HG03139 (cell line): ENCODE data around the gene MAU2.

Experiments
- ATAC-seq: cut with Tn5 transposase; IDR thresholded peaks from one replicate; pipeline ENCODE4 v1.9.1; 2021; ENCODE audit not compliant: unreplicated experiment

The MAU2 gene

DNA sequence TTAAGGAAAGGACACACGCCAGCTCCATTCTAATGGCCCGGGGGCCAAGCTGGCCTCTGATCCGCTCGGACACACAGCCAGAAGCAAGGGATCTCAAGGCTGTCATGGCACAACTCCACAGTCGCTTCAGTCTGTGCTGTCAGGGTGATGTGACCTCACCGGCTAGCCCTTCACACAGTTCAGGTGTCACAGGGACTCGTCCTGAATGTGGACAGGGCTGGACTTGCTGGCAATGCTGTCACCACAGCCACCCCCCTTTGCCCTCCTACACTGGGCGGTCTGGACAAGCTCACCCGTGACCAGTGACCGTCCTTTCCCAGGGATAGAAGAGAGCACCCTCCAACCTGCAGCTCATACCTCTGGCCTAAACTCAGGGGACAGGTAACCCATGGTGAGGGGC, 15.6 kb upstream of the MAU2 start:
- ATAC-seq = no peak

DNA sequence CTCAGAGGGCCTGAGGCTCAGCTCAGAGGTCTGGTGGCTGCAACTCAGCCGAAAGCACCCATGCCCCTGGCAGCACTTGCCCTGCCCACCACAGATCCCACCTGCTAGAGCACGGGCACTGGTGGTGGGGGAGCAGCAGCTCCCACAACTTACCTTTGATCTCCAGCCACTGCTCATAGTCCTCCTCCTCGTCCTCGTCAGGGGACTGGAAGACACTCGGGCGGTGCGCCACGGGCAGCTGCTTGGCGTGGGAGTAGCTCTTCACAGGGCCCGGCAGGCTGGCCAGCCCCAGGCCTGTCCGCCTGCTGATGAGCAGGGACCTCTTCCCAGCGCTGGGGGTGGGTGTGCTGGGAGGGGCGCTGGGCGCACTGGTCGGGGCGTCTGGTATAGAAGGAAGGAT, 14.9 kb upstream of the MAU2 start:
- no peak for ATAC-seq

DNA sequence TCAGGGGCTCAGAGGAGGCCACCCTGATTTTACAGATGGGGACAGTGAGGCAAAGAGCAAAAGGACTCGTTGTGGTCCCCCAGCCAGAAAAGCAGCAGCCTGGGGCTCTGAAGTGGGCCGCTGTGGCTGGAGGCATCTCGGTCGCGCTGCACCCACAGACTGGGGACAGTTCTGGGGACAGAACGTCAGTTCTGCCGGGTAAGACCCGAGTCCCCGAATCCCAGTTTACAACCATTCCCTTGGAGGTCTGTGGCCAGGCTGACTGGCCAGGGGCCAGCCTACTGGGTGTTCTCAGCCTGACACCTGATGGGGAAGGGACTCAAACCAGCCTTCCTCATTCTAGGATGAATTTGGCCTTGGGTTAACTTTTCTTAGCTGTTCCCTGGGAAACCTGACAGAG, 14.4 kb upstream of the MAU2 start:
- ATAC-seq = no peak

DNA sequence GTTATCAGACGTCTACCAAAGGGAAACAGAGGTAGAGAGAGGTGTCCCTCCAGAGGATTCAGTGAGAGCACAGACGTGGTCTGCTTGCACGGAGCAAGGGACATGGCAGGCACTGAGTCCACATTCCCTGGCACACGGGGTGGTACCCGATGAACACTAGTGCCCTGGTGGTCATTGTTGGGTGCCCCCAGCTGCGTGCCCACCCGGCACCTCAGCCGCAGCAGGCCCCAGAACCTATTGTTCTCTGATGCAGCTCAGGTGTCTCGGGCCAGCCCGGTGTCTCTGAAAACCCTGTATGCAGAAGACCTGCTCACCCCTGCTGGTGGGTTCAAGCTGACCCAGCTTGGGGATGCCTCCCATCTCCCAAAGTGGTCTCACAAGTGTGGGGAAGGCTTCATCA, 12.3 kb upstream of the MAU2 start:
- no peak for ATAC-seq

DNA sequence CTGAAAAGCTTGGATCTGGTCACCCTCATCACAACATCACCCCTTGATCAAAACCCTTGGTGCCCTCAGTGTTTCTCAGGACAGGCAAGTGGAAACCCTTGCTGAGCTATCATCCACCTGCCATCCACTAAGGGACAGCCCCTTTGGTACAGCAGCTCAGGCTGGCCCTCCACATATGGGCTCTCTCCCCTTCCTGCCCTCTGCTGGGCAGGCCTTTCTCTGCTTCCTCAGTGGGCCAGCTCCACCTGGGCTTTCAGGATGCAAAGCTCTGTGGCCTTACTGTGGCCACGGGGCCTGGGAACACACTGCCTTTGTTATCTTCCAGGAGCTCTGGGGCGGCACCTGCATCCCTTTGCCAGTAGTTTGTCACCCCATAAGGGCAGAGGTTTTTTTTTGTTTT, 5.2 kb upstream of the MAU2 start:
- ATAC-seq = no peak

DNA sequence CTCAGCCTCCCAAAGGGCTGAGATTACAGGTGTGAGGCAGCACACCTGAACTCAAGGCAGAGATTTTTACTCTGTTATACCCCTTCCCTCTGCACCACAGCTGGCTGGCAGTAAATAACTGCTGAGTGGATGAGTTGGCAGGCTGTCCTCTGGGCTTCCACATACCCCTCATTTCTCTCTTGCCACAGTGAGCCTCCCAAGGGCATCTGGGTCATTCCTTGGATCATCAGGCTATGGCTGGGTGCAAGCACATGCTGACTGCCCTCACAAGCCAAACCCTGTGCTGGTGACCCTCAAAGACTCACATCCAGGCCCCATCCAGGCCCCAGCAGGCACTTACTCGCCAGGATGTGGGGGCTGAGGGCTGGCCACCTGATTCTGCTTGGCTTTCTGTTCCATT, 4.5 kb upstream of the MAU2 start:
- ATAC-seq = no peak

DNA sequence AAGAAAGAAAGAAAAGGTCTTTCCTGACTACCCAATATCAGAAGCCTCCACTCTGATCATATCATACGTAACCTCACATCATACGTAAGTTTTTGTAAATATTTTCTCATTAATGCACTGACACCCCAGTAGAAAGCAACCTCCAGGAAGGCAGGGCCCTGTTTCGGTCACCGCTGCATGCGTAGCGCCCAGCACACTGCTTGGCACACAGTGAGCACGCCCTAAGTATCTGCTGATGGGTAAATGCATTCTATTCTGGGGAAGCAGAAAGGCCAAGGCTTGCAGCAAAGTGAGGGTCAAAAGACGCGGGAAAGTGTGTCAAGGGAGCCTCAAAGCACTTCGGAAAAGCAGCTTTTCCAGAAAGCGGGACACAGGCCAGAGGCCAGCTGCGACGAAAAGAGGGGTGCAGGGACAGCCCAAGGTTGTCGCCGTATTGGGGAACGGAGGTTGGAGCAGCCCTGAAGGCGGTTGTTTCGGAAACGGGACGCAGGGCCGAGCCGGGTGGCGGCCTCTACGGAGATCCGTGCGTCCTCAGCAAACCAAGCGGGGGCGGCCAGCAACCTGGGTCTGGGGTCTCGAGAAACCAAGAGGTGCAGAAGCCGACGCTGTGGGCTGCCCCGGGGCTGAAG, 783 bp upstream of the MAU2 start:
- ATAC-seq = no peak

DNA sequence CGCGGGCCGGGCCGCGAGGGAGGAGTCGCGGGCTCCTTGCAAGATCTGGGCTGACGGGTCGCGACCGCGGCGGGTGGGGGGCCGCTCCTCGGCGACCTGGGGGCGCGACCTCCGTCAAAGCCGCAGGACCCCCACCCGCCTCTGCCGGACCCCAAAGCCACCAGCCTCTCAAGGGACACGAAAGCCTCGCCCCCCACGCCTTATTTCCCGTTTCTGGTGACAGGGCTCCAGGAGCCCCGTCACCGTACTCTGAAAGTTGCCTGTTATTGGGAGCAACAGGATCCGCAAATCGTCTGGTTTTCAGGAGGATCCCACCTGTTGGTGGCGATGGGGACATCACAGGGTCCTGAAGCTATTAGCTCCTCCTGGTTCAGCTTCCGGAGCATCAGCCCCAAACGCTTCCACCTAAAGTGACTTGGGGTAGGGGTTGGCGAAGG, 530 bp downstream of the MAU2 start:
- ATAC-seq = no peak

DNA sequence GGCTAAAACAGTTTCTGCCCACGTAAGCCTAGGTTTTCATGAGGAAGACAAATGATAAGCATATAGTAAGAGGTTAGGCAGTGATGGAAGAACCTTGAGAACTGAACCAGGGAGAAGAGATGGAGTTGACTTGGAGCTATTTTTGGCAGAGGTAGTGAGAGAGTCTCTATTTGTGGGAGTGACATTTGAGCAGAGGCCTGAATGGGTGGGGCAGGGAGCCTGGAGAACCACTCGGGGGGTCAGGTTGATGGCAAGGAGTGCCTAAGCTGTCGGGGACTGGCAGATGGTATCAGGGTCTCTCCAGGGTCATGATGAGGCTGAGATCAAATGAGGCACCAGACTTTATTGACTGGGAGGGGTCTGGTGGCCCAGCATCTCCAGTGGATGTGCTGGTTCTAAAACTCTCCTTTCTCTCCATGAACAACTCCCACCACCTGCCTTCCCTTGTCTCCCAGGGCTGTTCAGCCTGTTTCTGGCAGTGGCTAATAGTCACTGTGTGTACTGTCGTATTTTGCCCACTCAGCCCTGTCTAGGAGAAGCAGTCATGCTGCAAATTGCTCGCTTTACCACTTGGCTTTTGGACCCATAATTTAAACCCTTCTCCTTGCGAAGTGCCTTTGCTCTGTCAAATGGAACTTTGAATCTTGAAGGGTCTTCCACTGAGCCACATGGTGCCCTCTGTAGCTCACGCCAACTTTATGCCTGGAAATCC, 3.6 kb downstream of the MAU2 start:
- ATAC-seq = no peak

DNA sequence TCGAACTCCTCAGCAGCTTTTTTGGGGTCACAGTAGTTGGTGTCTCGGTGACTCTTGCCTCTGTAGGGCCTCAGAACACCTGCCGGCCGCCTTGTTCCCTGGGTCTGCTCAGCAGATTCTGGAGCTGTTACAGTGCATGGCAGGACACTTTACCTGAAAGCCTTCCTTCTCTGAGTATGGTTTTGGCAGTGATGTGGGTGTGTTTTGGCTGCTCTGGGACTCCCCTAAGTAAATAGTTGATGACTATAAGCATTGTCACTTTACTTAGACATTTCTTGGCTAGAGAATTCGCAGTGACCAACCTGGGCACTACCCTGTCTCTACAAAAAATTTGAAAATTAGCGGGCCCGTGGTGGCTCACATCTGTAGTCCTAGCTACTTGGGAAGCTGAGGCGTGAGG, 7.0 kb downstream of the MAU2 start:
- ATAC-seq = no peak

DNA sequence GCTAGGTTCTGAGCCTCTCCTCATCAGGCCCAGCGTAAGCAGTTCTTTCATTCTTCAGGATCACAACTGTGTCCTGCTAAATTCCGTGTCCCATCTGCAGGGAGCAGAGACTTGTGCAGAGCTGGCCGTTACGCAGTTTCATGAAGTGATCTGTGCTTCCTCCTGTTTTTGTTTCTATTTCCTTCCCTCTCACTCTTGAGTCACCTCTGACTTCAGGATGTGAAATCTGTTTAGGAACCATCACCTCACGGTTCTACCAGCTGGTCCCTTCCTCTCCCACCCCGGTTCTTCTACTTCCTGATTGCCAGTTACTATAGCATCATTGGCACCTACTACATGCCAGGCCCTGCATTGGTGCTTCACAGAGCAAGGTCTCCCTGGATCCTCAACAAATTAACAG, 8.5 kb downstream of the MAU2 start:
- ATAC-seq = no peak

DNA sequence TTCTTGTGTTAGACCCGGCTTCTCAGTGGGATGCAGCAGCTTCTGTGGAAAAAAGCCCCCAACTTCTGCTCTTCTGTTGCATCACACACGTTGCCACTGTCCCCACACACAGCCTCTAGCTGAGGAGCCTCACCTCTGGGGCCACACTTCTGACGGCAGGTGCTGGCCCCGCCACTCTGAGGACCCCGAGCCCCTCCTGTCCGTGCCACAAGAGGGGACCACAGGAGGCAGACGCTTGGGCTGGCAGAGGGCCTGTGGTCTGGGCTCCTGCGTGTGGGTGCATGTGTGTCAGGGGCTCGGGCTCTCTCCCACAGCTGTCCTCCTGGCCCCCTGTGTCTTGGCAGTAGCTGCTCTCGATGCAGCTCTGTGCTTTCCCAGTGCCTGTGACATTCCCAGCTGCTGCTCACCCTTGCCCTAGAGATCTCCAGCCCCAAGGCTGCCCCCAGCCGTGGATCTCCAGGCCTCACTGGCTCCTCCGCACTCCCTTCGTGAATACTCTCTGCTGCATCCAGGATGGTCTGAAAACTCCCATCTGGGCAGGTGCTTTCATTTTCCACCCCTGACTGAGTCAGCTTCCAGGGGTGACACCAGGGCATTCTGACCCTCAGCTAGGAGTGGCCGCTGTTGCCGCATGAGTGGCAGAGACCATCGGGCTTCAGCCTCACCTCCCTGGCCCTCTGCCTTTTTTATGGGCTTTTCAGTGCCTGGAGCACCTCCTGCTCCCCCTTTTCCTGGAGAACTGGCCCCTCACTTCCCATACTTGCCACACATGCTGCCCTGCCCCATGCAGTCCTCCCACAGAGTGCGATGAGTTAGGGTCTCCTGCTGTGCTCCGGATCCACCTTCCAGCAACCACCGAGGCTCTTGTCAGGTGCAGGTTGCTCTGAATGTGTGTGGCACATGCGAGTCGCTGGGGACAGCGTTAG, 13.7 kb downstream of the MAU2 start:
- no peak for ATAC-seq

DNA sequence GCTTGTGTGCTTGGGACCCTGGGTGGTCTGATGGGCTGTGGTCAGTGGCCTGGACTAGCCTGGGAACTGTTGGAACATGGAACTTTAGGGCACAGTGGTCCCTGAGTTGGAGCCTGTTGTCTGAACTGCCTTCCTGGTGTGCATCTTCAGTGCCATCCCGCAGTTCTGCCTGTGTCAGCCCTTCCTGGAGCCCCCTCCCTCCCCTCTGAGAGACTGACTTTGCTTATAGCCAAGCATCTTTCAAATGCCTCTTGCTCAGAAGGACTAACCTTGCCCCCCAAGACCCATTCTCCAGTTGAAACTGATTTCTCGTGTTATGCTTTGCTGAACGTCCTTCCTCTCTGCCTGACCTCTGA, 14.3 kb downstream of the MAU2 start:
- no peak for ATAC-seq

DNA sequence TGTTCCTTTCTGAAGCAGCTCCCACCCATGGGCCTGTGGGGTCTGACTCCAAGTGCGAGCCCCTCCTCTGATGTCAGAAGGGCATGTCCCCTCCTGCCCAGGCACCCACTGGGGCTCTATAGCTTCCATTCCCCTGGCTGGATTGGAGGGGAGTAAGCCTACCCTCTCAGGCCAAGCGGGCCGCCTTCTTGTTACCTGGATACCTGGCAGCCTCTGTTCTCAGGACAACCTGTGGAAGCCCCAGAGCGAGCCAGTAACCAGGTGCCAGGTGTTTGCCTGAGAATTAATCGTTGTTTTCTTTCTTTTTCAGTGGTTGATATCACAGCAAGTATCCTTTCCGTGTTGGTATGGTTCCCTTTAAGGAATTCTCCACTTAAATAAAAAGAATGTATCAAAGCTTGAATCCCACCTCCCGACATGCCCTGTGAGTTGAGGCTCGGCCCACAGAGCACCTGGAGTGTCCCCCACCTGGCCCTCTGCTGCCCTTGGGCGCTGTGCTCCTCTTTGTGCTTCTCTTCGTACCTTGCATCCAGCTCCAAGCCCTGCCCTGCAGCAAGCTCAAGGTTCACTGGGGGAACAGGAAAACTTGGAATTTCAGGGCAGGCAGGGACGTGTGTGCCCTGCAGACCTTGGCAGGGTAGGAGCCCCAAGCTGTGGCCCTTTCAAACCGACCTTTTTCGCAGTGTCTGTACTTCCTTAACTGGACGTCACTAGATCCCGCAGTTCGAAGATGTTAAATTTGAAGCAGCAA, 15.0 kb downstream of the MAU2 start:
- no peak for ATAC-seq

DNA sequence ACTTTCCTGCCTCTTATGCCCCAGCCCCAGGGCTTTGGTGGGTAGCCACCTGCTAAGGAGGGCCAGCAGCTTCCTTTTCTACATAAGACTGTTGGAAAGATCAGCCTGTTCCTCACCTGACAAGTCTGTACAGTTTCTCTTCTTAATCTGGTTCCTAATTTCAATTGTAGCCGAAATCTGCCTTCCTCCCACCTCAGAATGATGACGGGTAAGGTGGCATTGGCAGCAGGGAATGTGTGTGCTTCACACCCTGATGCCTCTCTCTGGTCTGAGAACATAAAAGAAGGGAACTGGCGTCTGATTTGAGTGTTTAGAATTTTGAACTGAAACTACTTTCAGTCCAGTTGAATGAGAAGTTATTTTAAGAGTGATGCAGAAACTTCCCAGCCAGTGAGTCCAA, 16.0 kb downstream of the MAU2 start:
- no peak for ATAC-seq

DNA sequence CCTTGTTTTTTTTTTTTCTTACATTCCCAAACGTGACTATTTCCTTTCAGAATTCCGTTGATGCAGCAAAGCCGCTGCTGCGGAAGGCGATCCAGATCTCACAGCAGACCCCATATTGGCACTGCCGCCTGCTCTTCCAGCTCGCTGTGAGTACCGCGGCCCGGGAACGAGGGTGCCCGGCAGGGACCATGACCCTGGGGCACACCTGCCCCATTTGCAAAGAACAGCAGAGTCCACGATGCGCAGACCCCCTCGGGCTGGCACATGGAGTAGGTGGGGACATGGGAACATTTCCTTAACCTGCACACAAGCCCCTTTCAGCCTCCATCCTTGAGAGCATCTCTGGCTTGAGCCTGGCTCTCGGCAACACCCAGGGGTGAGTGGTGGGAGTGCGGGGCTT, 16.5 kb downstream of the MAU2 start:
- no peak for ATAC-seq

DNA sequence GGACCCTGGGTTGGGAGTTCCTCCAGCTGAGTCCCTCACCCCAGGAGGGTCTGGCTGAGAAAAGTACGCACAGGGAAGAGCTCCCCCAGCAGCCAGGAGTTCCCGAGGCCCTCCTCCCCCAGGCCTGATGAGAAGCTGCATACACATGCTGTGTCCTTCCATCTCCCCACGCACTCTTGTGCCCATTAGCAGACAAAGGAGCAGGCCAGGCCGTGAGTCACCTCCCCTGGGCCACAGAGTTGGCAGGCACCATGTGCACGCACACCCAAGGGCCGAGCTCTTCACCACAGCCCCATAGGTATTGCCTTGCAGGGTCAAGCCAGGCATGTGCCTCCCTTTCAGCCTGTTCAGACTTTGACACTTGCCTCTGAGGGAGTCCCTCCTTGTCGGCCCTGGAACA, 17.5 kb downstream of the MAU2 start:
- ATAC-seq = no peak

DNA sequence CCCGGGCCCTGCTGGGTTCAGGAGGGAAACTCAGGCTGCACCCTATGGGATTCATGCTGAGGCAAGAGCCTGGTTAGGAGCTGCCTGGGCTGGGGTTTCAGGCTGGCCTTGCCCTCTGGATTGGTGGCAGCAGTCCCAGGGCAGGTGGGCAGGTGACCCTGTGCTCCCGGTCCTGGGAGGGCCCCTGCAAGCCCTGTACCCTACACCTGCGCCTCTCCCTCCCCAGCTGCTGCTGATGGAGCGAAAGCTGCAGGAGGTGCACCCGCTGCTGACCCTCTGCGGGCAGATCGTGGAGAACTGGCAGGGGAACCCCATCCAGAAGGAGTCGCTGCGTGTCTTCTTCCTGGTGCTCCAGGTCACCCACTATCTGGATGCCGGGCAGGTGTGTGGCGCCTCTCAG, 20.4 kb downstream of the MAU2 start:
- no peak for ATAC-seq

DNA sequence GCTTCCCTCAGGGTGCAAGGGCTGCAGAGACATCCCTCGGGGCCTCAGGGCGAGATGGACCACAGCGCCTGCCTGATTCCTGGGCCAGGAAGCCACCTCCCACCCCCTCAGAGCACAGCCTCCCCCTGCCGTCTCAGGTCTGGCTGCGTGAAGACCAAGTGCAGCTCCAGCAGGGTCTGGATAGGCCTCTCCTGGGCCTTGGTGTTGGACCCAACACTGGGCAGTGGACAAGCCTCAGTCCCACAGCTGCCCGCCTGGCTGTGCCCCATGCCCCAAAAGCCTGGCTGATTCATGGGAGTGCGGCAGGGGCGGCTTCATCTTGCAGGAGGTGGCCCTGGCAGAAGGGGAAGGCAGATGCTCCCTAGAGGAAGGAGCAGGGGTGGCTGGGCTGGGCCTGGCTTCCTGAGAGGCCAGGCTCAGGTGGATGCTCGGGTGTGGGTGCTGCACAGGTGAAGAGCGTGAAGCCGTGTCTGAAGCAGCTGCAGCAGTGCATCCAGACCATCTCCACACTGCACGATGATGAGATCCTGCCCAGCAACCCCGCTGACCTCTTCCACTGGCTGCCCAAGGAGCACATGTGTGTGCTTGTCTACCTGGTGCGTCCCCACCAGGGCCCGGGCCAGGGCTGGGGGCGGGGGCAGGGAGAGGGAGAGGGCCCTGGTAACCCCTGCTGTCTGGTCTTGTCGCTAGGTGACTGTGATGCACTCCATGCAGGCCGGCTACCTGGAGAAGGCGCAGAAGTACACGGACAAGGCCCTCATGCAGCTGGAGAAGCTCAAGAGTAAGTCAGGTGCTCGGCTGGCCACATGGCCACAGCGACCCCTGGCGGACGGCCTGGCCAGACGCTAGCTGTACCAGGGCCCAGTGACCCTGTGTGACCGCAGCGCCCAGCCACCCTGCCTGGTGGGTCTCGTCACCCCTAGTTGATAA, 21.7 kb downstream of the MAU2 start:
- ATAC-seq = no peak

DNA sequence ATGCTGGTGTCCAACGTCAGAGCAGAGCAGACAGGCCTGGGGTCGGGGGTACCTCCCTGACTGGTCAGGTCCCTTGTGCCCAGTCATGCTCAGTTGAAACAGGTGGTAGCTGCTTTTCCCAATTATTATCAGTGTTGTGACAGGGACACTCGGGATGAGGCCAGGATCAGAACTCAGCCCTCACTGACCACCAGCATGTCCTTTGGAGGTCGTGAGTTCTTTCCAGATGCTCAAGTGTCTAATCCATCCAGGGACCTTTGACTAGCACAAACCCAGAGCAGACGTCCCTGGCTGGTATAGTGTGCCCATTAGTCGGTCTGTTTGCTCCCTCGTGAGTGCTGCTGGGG, 22.4 kb downstream of the MAU2 start:
- ATAC-seq = no peak
